ENCODE data around the gene SPNS2.

DNA sequence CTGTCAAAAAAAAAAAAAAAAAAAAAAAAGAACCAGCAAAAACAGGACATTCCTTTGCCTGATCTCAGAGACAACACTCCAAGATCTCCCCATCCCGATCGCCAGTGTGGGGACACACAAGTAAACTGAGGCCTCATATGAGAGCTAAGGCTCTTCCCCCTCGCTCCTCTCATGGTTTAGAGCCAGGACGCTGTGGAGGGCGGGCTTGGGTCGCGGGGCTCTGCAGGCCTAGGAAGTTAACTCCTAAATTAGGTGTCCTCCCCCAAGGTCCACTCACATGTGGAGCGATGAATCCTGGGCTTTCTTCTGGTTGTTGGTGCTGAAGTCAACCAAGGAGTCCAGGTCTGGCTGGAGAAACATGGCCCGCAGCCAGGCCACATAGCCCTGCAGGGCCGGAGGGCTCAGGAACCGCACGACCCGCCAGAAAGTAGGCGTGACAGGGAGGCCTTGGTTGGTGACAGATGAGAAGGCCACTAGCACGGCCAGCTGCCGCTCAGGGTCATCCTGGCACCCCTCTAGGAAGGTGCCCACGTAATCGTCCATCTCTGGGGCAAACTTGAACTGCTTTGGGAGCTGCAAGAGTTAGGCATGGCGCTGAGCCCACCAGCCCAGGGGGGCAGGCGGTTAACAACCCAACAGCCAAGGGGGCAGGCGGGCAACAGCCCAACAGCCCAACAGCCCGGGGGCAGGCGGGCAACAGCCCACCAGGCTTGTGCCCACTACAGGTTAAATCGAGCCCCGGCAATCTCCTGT, 51.3 kb downstream of the SPNS2 start:
- TF ChIP-seq HDAC2 (IDR thresholded peaks at IDR 0.05) (no peak), SIN3A (IDR thresholded peaks at IDR 0.05; ENCODE audit: low read depth, low read length) (no peak), NBN (IDR thresholded peaks at IDR 0.05) (no peak), RFX5 (IDR thresholded peaks at IDR 0.05; ENCODE audit: low read depth, low read length) (no peak), CREM (IDR thresholded peaks at IDR 0.05; ENCODE audit: low read depth) (no peak)
- TF ChIP-seq, protein P1, sequence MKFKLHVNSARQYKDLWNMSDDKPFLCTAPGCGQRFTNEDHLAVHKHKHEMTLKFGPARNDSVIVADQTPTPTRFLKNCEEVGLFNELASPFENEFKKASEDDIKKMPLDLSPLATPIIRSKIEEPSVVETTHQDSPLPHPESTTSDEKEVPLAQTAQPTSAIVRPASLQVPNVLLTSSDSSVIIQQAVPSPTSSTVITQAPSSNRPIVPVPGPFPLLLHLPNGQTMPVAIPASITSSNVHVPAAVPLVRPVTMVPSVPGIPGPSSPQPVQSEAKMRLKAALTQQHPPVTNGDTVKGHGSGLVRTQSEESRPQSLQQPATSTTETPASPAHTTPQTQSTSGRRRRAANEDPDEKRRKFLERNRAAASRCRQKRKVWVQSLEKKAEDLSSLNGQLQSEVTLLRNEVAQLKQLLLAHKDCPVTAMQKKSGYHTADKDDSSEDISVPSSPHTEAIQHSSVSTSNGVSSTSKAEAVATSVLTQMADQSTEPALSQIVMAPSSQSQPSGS (IDR thresholded peaks at IDR 0.05; ENCODE audit: low read length): no peak
- TF ChIP-seq, protein P2, sequence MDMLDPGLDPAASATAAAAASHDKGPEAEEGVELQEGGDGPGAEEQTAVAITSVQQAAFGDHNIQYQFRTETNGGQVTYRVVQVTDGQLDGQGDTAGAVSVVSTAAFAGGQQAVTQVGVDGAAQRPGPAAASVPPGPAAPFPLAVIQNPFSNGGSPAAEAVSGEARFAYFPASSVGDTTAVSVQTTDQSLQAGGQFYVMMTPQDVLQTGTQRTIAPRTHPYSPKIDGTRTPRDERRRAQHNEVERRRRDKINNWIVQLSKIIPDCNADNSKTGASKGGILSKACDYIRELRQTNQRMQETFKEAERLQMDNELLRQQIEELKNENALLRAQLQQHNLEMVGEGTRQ (IDR thresholded peaks at IDR 0.05; ENCODE audit: borderline replicate concordance, low read depth, low read length): no peak
- TF ChIP-seq, protein P3, sequence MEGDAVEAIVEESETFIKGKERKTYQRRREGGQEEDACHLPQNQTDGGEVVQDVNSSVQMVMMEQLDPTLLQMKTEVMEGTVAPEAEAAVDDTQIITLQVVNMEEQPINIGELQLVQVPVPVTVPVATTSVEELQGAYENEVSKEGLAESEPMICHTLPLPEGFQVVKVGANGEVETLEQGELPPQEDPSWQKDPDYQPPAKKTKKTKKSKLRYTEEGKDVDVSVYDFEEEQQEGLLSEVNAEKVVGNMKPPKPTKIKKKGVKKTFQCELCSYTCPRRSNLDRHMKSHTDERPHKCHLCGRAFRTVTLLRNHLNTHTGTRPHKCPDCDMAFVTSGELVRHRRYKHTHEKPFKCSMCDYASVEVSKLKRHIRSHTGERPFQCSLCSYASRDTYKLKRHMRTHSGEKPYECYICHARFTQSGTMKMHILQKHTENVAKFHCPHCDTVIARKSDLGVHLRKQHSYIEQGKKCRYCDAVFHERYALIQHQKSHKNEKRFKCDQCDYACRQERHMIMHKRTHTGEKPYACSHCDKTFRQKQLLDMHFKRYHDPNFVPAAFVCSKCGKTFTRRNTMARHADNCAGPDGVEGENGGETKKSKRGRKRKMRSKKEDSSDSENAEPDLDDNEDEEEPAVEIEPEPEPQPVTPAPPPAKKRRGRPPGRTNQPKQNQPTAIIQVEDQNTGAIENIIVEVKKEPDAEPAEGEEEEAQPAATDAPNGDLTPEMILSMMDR (IDR thresholded peaks at IDR 0.05 in 2 of 3, conservative IDR thresholded peaks at IDR 0.05 in 1 of 3; ENCODE audit: control insufficient read depth in 2 of 3, extremely low read depth in 1 of 3, insufficient read depth in 1 of 3, low read depth in 3 of 3, low read length in 3 of 3): no peak
